ENCODE data around the gene OR5K2.

Gene OR5K2

GRCh38 chr3:98545940-98546339, 48.5 kb downstream of the OR5K2 start:
- no peak for TF ChIP-seq ZFX (IDR thresholded peaks at IDR 0.05; ENCODE audit: borderline replicate concordance)
- TF ChIP-seq, protein P1, sequence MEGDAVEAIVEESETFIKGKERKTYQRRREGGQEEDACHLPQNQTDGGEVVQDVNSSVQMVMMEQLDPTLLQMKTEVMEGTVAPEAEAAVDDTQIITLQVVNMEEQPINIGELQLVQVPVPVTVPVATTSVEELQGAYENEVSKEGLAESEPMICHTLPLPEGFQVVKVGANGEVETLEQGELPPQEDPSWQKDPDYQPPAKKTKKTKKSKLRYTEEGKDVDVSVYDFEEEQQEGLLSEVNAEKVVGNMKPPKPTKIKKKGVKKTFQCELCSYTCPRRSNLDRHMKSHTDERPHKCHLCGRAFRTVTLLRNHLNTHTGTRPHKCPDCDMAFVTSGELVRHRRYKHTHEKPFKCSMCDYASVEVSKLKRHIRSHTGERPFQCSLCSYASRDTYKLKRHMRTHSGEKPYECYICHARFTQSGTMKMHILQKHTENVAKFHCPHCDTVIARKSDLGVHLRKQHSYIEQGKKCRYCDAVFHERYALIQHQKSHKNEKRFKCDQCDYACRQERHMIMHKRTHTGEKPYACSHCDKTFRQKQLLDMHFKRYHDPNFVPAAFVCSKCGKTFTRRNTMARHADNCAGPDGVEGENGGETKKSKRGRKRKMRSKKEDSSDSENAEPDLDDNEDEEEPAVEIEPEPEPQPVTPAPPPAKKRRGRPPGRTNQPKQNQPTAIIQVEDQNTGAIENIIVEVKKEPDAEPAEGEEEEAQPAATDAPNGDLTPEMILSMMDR (IDR thresholded peaks at IDR 0.05) = no peak
- H3K27ac ChIP-seq = no peak overlapping the region
